GM12874 (cell line): ENCODE results near the gene TYW3.

Experiments used
- CTCF ChIP-seq: IDR thresholded peaks from 2 replicates; pipeline ENCODE4 v1.5.1; 2011; ENCODE audit warnings: low read depth, mild to moderate bottlenecking, control low read depth, low read length, moderate library complexity; ENCODE audit not compliant: insufficient read depth

Gene TYW3

DNA sequence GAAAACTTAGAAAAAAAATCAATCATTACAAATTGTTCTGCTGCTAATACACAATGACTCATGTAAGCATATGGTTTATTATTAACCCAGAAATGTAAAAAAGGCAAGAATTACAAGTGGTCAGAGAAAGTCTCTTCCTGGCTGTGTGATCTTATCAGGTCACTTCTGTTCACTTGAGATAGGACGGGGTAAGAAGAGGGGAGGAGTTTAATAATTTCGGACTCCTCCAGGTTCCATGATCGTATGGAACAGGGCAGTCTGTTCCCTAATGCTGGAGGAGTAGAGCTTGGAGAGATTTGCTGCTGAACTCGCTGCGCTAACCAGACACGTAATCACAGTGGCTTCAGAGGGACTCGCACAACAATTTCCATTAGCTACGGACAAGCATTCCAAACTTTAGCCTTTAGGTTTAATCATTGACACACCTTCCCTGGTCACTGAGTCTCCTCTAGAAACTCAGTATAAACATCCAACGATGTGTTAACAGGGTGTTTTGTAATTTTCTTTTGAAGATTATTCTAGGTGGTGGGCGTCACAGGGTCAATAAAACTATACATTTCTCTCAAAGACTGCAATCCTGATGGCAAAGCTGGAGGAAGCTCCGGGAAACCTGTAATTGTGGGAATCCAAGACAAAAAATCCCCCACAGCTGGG, 1.4 kb upstream of the TYW3 start:
- no peak for TF ChIP-seq CTCF

DNA sequence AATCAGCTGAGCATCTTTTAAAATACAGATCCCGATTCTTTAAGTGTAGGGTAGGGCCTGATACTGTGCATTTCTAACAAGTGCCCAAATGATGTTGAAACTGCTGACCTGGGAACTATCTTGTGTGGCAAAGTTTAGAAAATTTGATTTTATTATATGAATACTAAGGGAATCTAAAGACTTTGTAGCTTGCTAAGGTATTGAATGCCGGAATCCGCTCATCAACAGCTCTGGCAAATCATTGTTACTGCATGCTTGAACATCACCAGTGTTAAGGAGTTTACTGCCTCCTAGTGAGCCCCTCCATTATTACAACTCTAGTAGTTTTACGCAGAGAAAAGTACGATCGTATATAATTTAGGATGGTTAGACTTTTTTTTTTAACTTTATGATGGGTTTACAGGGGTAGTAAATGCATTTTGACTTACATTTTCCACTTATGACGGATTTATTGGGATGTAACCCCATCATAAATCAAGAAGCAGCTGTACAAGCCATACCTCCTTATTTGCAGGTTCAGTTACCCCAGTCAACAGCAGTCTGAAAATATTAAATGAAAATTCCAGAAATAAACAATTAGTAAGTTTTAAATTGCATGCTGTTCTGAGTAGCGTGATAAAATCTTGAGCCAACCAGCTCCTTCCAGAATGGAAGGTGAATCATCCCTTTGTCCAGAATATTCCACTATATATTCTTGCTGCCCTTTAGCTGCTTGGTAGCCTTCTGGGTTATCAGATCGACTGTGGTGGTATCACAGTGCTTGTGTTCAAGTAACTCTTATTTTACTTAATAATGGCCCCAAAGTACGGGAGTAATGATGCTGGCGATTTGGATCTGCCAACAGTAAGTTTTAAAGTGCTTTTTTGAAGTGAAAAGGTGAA, 892 bp downstream of the TYW3 start:
- TF ChIP-seq CTCF: peak; percentile 53

GRCh38 chr1:74737333-74737732, 4.4 kb downstream of the TYW3 start:
- no peak for TF ChIP-seq CTCF

GRCh38 chr1:74748960-74749359, 16.0 kb downstream of the TYW3 start:
- no peak for TF ChIP-seq CTCF

DNA sequence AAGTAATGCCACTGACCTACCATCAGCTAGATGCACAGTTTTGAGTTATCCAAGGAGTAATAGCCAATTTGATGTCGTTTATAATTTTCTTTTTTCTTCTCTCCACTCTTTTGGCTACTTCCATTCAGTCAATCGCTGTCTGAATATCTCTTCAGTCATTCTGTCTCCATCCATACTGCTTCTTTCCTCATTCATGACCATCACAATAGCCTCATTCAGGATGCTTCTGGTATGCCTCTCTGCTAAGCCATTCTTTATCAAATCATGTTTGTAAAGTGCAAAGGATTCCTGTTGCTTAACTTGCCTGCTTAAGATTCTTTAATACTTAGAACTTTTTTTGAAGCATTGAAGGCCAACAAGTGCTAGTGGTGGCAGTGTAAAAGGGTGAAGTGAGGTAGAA, 20.2 kb downstream of the TYW3 start:
- TF ChIP-seq CTCF: no peak

DNA sequence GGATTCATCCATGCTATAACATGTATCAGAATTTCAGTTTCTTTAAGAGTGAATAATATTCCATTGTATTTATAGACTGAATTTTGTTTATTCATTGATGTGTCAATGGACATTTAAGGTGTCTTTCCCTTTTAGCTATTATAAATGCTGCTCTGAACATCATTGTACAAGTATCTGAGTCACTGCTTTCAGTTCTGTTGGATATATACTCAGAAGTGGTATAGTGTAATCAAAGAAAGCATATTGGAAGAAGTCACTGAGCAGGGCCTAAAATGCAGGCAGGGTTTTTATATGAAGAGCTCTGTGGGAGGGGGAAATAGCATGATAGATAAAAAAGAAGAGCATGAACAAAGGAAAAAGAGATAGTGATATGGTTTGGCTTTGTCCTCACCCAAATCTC, 22.5 kb downstream of the TYW3 start:
- no peak for TF ChIP-seq CTCF

- no peak for TF ChIP-seq CTCF
Observed at GRCh38 chr1:74763807-74764206, 30.9 kb downstream of the TYW3 start.
